Measurements from ENCODE around the gene SFTPB. TPM values are rescaled to one million over a fixed set of nuclear protein-coding genes. Genes with fewer than 3 reads are reported as not detected.
"Not testable (repeated sequence)": the region's sequence is repeated elsewhere in the genome, so short reads cannot be mapped to it uniquely, and the experiment has no call there.

Gene SFTPB
- total RNA-seq, 1 donor from 2014 or later: not detected

DNA sequence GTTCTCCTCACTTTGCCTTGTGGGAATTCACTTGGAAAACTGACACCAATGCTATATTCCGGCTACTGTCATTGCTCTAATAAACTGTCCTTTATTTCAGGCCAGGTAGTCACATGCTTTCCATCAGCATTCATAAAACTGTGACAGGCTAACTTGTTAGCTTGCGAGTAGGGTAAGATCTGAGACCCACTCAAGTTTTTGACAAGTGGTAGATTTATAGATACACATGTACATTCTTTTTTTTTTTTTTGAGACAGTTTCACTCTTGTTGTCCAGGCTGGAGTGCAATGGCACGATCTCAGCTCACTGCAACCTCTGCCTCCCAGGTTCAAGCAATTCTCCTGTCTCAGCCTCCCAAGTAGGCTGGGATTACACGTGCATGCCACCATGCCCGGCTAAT, 50.3 kb downstream of the SFTPB start:
- not testable (repeated sequence) for H3K27me3 Mint-ChIP-seq, H3K9me3 Mint-ChIP-seq, DNase-seq, H3K27ac Mint-ChIP-seq
- peak overlapping the region; percentile 95 for H3K4me3 Mint-ChIP-seq
- intact Hi-C loops (cut with micrococcal nuclease): loop anchor here (2.0 to 10.0 kb wide), 3 partner anchors 57 to 577 kb away; partner anchors contain the start of genes GGCX, IMMT, MRPL35 and POLR1A
- peaks cover 22% of the 10 kb centered on the region for H3K36me3 Mint-ChIP-seq (ENCODE audit: low read depth)
- peaks cover 15% of the 10 kb centered on the region for H3K4me1 Mint-ChIP-seq

- no peak overlapping the region for H3K4me3 Mint-ChIP-seq
- no peak for DNase-seq
- intact Hi-C loops (cut with micrococcal nuclease): loop anchor here (5.0 to 10.0 kb wide), 2 partner anchors 492 to 579 kb away; partner anchors contain the start of genes IMMT, MRPL35, POLR1A and PTCD3
- H3K36me3 Mint-ChIP-seq (ENCODE audit: low read depth): peaks cover 20% of the 10 kb centered on the region
- H3K9me3 Mint-ChIP-seq: no peaks in the 10 kb centered on the region
- H3K27ac Mint-ChIP-seq: peak overlapping the region; percentile 98
- peaks cover 14% of the 10 kb centered on the region for H3K4me1 Mint-ChIP-seq
- no peaks in the 10 kb centered on the region for H3K27me3 Mint-ChIP-seq
These were observed 52.6 kb downstream of the SFTPB start for GRCh38 chr2:85615413-85615728.

DNA sequence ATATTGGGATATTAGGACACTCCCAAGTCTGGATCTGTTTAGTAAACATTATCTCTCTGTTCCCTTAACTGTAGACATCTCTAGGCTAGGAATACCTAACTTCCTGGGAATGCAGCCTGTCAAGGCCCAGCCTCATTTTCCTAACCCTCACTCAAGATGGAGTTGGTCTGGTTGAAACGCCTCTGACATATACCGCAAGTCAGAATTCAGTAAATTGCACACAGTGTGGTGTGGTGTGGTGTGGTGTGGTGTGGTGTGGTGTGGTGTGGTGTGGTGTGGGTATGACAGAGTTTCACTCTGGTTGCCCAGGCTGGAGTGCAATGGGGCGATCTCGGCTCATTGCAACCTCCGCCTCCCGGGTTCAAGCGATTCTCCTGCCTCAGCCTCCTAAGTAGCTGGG, 53.2 kb downstream of the SFTPB start:
- intact Hi-C loops (cut with micrococcal nuclease): loop anchor here (5.0 to 10.0 kb wide), 3 partner anchors 77 to 580 kb away; partner anchors contain the start of genes IMMT, MAT2A, MRPL35 and POLR1A
- DNase-seq: peak; percentile 62
- H3K4me3 Mint-ChIP-seq, H3K27me3 Mint-ChIP-seq, H3K9me3 Mint-ChIP-seq, H3K27ac Mint-ChIP-seq: not testable (repeated sequence)
- peaks cover 23% of the 10 kb centered on the region for H3K36me3 Mint-ChIP-seq (ENCODE audit: low read depth)
- peaks cover 17% of the 10 kb centered on the region for H3K4me1 Mint-ChIP-seq

GRCh38 chr2:85613717-85614515, 54.1 kb downstream of the SFTPB start:
- DNase-seq: peak; percentile 56
- intact Hi-C loops (cut with micrococcal nuclease): loop anchor here (5.0 to 10.0 kb wide), 2 partner anchors 77 to 581 kb away; partner anchors contain the start of genes IMMT, MAT2A and MRPL35
- Mint-ChIP-seq H3K4me1 (peaks cover 19% of the 10 kb centered on the region), H3K27ac (no peak overlapping the region), H3K27me3 (no peaks in the 10 kb centered on the region), H3K4me3 (no peak overlapping the region), H3K36me3 (ENCODE audit: low read depth) (peaks cover 23% of the 10 kb centered on the region), H3K9me3 (no peaks in the 10 kb centered on the region)

DNA sequence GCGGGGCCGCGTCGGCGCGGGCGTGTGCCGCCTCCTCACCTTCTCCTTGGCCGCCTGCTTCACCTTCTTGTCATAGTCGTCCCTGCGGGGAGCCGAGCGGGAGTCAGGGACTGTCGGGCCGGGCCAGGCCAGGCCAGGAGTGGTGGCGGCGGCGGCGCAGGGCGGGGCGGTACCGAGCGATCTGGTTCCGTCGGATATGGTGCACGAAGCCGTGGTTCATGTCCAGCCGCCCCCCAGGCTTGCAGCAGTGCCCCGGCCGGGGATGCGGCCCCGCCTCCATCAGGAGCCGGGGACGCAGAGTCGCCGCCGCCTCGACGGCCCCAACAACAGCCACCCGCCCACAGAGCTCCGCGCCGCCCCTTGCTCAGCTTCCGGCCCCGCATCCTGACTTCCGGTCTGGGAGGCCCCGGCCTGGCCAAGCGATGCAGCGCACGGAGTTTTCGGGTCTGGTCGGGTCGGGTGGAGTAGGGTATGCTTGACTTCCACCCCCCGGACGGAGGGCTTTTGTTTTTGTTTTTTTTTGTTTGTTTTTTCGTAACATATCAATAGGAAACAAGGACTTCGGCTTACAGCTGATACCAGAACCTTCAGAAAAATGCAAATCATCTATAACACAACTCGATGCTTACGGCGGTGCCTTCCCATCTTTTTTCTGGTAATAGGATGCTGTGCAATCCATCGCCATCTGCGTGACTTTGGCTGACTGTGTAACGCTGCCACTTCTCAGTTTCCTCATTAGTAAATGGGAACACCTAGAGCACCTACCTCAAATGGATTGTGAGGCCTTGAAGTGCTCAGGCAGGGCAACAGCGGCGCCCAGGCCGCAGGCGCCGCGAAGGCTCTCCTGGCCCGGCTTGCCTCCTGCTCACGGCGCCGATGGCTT, 56.1 kb downstream of the SFTPB start, which contains the start of gene C2orf68:
Gene C2orf68, minus strand, starts transcription at position 362 of the 883 bp plus-strand sequence. Its CDS starts 82 bp downstream, at position 280.
- intact Hi-C loops (cut with micrococcal nuclease): loop anchor here (1.0 to 10.0 kb wide), 3 partner anchors 10 to 583 kb away; partner anchors contain the start of genes IMMT, MAT2A, MRPL35 and TMEM150A
- Mint-ChIP-seq H3K4me3 (peak within 1 kb of the TSS; percentile 92), H3K4me1 (peaks cover 13% of the 10 kb centered on the region), H3K27me3 (no peaks in the 10 kb centered on the region), H3K36me3 (ENCODE audit: low read depth) (peaks cover 30% of the 10 kb centered on the region), H3K9me3 (no peaks in the 10 kb centered on the region), H3K27ac (peak within 1 kb of the TSS; percentile 91)
- DNase-seq: peak; percentile 97

DNA sequence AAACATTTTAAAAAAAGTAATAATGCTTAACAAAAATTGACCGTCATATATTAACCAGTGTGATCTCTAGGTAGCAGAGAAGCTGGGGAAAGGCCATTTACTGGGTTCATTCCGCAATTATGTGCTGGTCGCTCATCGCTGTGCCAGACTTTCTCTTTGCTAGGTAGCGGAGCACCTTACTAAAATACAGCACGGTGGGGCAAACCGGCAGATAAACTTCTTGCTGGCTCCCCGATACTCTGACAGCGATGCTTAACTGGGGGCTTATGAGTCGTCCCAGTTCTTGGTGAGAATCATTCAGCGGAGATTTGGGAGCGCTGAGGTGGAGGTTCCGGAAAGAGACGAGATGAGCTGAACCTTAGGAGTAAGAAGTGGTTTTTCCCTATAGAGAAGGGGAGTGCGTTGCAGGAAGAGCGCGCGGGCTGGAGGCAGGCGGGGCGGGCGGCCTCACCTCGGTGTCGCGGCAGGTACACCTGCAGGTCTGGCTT, 56.7 kb downstream of the SFTPB start:
- Mint-ChIP-seq H3K36me3 (ENCODE audit: low read depth) (peaks cover 31% of the 10 kb centered on the region), H3K4me3 (peak overlapping the region; percentile 92), H3K27me3 (no peaks in the 10 kb centered on the region), H3K9me3 (no peaks in the 10 kb centered on the region), H3K27ac (peak overlapping the region; percentile 86), H3K4me1 (peaks cover 13% of the 10 kb centered on the region)
- intact Hi-C loops (cut with micrococcal nuclease): loop anchor here (5.0 to 10.0 kb wide), 2 partner anchors 74 to 584 kb away; partner anchors contain the start of genes IMMT, MAT2A and MRPL35
- DNase-seq: no peak

Other genes starting within 250 kb of the SFTPB start
- gene SH2D6, start 249.5 kb downstream of the SFTPB start, total RNA-seq: 0.69 and 0.96 TPM in 2 replicates
- gene MAT2A, start 129.0 kb downstream of the SFTPB start, total RNA-seq: 481 and 492 TPM in 2 replicates
- gene GGCX, start 106.7 kb downstream of the SFTPB start, total RNA-seq: 21.8 and 23.1 TPM in 2 replicates
- 90.9 and 91.3 TPM in 2 replicates for gene VAMP8, start 90.6 kb downstream of the SFTPB start, total RNA-seq
- gene VAMP5, start 83.8 kb downstream of the SFTPB start, total RNA-seq: 33.1 and 37.9 TPM in 2 replicates
- gene RNF181, start 72.5 kb downstream of the SFTPB start, total RNA-seq: 111 and 116 TPM in 2 replicates
- 6.2 and 6.5 TPM in 2 replicates for gene TMEM150A, start 65.5 kb downstream of the SFTPB start, total RNA-seq
- 36.6 and 36.9 TPM in 2 replicates for gene C2orf68, start 56.1 kb downstream of the SFTPB start, total RNA-seq
- 94.0 and 102 TPM in 2 replicates for gene USP39, start 52.0 kb downstream of the SFTPB start, total RNA-seq
- 54.1 and 58.5 TPM in 2 replicates for gene GNLY, start 26.2 kb upstream of the SFTPB start, total RNA-seq
- gene ATOH8, start 85.8 kb upstream of the SFTPB start, total RNA-seq: 0.19 TPM in 1 of 2 replicates, not detected in the other
- gene ST3GAL5, start 220.8 kb upstream of the SFTPB start, total RNA-seq: 13.3 and 14.6 TPM in 2 replicates

Data from activated CD4-positive, alpha-beta T cell treated with anti-CD3 and anti-CD28 coated beads, Interleukin-2, amount 10 ng/mL, durations not matched to agents 24 days and 14 days (primary cell).